ENCODE results near the gene TMEM63A.
"Not testable (repeated sequence)": the region's sequence is repeated elsewhere in the genome, so short reads cannot be mapped to it uniquely, and the experiment has no call there.

TMEM63A gene

GRCh38 chr1:225881959-225882693, at the start of gene TMEM63A:
Gene TMEM63A, minus strand, starts transcription at chr1:225882380. Its CDS starts 4,800 bp downstream, at chr1:225877580.
- peak; percentile 29 for DNase-seq

- DNase-seq = no peak
Observed at GRCh38 chr1:225931270-225932136, 49.3 kb upstream of the TMEM63A start.

- DNase-seq = no peak
Observed at GRCh38 chr1:225930566-225930965, 48.4 kb upstream of the TMEM63A start.

GRCh38 chr1:225929462-225929861, 47.3 kb upstream of the TMEM63A start:
- DNase-seq = not testable (repeated sequence)

- DNase-seq = peak; percentile 19
Observed at GRCh38 chr1:225928186-225929175, 46.3 kb upstream of the TMEM63A start.

- DNase-seq = no peak
Observed at GRCh38 chr1:225926551-225927113, 44.5 kb upstream of the TMEM63A start.

GRCh38 chr1:225923692-225924555, 41.7 kb upstream of the TMEM63A start, which contains the start of gene PYCR2:
Gene PYCR2, minus strand, starts transcription at chr1:225924250. Its CDS starts 140 bp downstream, at chr1:225924110.
- peak; percentile 92 for DNase-seq

- no peak for DNase-seq
Observed at GRCh38 chr1:225923381-225923691, 41.2 kb upstream of the TMEM63A start.

GRCh38 chr1:225921734-225922709, 39.8 kb upstream of the TMEM63A start:
- no peak for DNase-seq

GRCh38 chr1:225919906-225920305, 37.7 kb upstream of the TMEM63A start:
- no peak for DNase-seq

GRCh38 chr1:225918280-225918679, 36.1 kb upstream of the TMEM63A start:
- no peak for DNase-seq

GRCh38 chr1:225917536-225917935, 35.4 kb upstream of the TMEM63A start:
- no peak for DNase-seq

GRCh38 chr1:225917101-225917500, 34.9 kb upstream of the TMEM63A start:
- DNase-seq = no peak

- peak; percentile 20 for DNase-seq
Observed at GRCh38 chr1:225915538-225915991, 33.4 kb upstream of the TMEM63A start.

- DNase-seq = no peak
Observed at GRCh38 chr1:225914947-225915346, 32.8 kb upstream of the TMEM63A start.

- no peak for DNase-seq
Observed at GRCh38 chr1:225914391-225914790, 32.2 kb upstream of the TMEM63A start.

GRCh38 chr1:225911191-225912130, 29.3 kb upstream of the TMEM63A start:
- DNase-seq = no peak

GRCh38 chr1:225909477-225909876, 27.3 kb upstream of the TMEM63A start:
- no peak for DNase-seq

GRCh38 chr1:225908773-225909172, 26.6 kb upstream of the TMEM63A start:
- DNase-seq = no peak

All from DMS 273 treated with DMSO at 0.1 percent for 48 hours (cell line).